Colon (tissue), 2 donors: ENCODE results near the gene EXOC3L4.

Source experiments
- FAIRE-seq: peaks from 2 replicates; lab custom pipeline; 2012; peaks lifted over from hg19 to GRCh38; lab: Jason Lieb, UNC
- donor health status: control.
- donor health status: control.

Gene EXOC3L4

DNA sequence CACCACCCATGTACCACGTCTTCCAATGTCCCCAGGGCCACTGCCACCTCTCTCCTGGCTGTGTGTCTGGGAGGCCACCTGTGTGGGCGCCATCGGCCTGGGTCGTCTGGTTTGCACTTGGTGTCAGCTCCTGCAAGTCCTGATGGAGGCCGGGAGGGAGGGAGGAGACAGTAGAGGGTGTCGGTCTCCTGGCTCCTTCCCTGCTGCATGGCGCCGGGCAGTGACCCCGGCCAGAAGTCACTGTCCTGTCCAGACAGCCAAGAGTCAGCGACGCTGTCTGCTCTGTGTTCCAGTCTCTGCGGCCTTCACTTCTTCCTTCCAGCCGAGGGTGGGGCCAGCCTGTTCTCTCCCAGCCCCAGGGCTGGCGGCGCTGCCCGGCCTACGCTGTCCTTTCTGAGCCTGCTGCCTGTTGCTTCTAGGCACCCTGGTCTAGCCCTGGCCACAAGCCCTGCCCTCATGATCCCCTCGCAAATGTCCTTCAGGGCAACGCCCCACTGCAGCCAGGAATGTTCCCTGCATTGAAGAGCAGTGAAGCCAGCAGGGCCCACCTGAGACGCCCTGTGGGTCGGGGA lies 23.5 kb upstream of the EXOC3L4 start:
- no peak for FAIRE-seq

DNA sequence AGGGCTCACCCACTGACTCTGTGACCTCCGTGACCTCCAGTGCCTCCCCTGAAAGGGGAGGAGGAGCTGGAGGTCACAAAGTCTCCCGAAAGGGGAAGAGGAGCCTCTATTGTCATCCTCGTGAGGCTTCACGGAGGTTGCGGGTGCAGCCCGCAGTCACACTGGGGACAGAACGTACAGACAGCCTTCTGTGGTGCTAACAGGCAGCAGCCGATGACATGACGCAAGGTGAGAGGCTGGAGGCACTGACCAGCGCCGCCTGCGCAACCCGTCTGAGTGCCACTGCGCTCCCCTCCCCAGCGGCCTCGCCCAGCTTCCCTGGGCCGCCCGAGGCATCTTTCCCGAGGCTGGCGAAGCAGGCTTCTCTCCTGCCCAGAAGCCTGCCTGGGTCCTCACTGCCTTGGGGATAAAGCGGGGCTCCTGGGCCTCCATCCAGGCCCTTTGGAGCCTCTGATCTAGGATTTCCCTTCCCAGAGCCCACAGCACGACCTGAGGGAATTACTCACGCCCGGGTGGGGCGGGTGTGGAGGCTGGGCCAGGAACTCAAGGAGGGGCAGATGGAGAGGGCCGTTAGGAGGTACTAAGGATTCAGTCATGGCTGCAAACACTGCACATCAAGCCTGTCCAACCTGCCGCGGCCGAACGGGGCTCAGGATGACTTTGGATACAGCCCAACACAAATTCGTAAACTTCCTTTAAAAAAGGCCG lies 22.8 kb upstream of the EXOC3L4 start:
- FAIRE-seq = no peak

DNA sequence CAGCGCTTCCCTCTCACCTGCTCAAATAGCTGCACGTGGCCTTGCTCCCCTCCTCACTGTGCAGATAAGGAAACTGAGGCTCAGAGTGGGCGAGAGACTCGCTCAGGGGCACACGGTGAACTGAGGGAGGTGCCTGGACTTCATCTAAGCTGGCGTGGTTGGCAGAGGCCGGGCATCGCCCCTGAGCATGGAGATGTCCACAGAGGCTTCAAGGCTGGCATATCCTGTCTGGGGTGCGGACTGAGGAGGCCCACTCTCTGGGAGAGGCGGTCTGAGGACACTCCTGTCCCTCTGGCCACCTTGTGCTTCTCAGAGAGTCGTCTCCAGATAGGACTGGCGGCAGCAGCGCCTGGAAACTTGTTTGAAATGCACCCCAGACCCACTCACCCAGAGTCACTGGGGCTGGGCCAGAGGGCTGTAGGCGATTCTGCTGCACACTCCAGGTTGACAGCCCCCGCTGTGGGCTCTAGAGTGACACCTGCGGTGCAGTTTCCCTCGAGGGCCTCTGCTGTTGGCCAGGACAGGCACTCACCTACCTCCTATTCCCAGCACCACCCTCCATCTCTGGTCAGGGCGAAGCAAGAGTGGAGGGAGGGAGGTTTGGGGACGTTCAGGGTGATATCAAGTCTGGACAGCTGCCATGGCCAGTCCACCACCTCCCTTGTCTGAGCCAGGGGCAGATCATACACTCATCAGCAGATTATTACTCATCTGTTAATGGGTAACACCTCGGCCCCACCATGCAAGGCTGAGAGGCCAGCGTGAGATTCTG lies 21.7 kb upstream of the EXOC3L4 start:
- no peak for FAIRE-seq

DNA sequence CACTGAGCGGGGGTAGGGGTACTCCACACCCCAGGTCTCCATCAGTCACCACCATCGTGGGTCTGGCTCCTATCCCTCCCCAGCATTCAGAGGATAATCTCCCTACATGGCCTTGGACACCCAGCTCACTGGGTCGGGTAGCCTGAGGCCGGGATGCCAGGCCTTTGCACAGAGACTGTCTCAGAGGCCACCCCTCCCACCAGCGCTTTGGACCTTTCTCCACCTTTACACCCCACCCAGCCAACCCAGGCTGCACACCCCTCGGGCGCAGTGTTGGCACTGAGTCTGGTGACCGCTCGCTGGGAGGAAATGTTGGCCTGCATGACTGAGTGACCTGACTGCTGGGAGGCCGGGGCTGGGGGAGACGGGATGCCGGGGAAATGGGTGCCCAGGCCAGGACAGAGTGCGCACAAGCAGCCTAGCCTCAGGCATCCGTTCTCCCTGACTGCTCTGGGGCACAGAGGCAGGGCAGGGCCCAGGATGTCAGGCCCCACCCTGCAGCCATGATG lies 21.1 kb upstream of the EXOC3L4 start:
- no peak for FAIRE-seq

DNA sequence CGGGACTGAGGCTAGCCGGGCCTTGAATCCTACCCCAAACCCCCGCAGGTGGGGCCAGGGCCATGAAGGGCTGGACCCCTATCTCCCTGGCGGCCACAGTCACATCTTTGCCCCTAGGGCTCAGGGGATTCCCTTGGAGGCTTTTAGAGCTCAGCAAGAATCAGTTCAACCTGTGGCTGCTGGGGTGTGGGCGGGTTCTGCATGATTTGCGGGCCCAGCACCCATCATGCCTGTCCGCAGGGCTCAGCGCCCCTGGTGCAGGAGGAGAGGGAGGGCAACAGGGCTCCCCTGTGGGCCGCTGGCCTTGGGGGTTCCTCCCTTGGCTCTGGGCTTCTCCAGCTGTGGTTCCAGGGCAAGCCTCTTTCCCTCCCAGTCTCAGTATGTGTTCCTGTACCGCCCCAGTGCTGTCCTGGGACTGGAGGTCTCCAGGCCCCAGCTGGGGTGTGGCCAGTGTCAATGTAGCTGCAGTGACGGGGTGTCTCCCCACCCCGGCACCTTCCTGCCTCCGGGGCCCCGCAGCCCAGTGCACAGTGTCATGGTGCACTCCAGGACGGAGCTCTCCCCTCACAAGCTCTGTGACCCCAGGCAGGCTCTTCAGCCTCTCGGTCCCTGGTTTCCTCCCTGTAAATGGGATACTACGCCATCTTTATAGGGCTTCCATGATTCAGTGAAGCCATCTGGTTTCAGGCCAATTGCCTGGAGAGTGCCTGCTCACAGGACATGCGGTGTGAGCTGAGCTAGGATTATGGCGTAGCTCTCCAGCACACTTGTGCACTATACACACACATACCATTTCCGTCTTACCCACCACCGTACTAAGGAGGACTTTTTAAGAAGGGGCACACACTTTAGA lies 20.4 kb upstream of the EXOC3L4 start:
- FAIRE-seq = no peak

- FAIRE-seq = no peak
Measured at GRCh38 chr14:103074729-103075367, 19.7 kb upstream of the EXOC3L4 start.

- FAIRE-seq = no peak
Measured at GRCh38 chr14:103078420-103078749, 16.1 kb upstream of the EXOC3L4 start.

DNA sequence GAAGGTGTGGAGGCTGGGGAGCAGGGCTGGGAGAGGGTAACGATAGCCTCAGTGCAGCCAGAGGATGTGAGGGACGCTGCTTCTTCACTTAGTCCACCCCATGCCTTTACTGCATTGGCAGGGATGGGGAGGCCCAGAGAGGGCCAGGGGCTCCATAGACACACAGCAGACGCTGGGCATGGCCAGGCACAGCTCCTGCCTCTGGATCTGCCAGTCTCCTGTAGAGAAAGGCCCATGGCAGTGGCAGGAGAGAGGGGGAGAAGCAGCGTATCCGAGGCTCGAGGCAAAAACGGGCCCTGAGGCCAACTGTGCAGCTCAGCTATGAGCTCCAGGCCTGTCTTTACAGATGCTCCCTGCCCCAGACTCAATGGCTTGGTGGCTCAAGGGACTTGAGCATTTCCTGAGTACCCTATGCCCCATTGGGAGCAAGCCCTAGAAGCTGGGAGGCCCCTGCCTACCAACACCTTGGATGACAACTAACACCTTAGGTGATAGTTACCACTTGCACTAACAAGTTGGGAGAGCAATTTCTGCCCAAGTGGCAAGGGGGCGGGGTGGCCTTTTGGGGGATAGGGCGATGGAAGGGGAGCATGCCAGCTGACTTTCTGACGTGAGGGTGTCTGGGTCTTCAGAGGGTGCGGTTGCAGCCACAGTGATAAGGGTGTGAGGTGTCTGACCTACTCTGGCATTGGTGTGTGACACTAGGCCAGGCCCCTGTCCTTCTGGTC lies 15.5 kb upstream of the EXOC3L4 start:
- no peak for FAIRE-seq

DNA sequence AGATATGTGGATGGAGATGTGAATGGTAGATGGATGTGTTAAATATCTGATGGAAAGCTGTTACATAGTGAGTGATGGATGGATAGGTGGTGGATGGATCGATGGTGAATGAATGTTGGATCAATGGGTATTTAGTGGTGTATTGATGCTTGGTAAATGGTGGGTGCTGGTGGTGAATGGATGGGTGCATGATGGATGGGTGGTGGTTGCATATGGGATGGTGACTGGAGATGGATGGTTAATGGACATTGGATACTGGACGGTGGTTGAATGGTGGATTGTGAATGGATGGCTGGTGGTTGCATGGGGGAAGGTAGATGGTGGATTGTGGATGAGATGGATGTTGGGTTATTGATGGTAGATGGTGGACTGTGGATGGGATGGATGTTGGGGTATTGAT lies 12.6 kb upstream of the EXOC3L4 start:
- FAIRE-seq = no peak

DNA sequence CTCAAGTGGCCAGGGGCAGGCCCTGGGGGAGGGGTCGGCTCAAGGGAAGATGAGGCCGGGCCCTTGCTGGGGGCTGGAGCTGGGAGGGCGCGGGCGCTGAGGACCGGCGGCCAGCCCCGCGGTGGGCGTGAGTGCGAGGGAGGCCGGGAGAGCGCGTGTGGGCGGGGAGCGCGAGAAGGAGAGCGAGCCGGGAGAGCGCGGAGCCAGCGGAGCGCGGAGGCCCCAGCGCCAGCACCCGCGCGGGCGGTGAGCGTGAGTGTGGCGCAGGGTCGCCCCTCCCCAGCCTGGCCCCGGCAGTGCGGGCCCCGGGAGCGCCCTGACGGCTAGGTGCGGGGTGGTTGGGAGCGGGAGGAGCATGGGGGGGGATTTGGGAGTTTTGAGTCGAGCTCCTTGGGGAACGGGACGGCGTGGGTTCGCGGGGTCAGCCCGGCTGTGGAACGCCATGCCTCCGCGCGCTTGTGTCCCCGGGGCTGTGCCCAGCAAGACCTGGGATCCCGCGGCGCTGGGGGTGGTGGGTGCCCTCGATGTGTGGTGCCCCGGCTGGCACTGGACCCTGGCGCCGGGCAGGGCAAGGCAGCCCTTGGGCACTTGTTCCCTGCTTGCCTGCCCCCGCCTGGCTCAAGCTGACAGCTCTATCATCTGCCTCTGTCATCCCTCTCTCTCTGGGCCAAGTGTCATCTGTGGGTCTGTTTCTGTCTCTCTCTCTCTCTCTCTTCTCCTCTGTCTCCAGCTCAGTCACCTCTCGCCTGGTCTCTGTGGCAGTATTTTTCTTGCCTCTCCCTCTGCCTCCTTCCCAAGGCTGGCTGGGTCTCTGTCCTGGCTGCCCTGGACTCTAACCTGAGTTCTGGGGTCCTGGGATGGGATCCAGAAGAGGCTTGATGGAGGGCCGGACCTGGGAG lies 10.3 kb upstream of the EXOC3L4 start, which contains the start of gene LBHD2:
TSS of gene LBHD2 (plus strand) at position 190 of the 899 bp plus-strand sequence. CDS start 1,803 bp downstream, outside the sequence.
- FAIRE-seq = no peak

- FAIRE-seq = no peak
Measured at GRCh38 chr14:103085106-103086091, 9.1 kb upstream of the EXOC3L4 start.

DNA sequence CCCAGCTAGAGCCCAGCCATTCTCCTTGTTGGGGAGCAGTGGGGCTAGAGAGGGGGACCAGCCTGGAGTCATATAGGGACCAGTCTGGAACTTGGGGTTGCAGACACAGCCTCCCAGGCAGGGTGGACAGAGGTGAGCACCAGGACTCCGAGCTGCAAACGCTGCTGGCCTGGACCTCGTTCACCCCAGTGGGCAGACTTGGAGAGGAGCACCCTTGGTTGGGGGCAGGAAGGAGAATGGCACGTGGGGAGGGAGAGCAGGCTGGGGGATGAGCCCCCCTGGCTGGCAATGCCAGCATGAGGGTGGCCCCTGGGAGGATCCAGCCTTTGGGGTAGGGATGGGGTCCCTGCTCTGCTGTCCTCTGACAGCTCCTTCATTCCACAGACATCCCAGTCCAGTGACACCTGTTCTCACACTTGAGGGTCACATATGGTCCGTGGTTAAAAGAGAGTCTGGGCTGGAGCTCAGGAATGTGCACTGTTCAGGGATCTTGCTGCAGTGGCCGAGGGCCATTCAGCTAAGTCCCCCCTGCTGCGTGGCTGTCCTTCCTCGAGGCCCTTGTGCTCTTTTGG lies 7.7 kb upstream of the EXOC3L4 start:
- FAIRE-seq = no peak

DNA sequence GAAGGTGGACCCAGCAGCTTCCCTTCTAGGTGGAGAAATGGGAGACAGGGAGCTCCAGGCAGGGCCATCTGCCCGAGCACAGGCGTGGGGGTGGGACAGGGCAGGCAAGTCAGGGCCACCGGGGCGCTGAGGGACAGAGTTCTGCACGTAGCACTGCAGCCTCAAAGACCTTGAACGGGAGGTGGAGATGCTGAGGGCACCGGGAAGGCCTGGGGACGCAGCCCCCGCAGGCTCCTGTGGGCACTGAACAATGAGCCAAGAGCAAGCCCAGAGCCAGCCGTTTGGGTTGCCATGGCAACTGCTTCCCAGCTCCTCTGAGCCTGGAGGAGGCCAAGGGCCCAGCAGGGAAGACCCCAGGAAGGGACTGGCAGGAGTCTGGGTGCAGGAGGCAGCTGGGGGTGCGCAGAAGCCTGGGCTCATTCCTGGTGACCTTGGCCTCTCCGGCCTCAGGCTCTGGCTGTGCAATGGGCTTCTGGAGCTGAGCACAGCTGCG lies 7.1 kb upstream of the EXOC3L4 start:
- FAIRE-seq = no peak

GRCh38 chr14:103088921-103089320 lies 5.6 kb upstream of the EXOC3L4 start:
- no peak for FAIRE-seq

- FAIRE-seq = no peak
Measured at GRCh38 chr14:103089386-103090335, 4.9 kb upstream of the EXOC3L4 start.

GRCh38 chr14:103090481-103091020 lies 4.0 kb upstream of the EXOC3L4 start:
- no peak for FAIRE-seq
